ACHN (cell line): ENCODE data around the gene ADPGK.

Experiments
- DNase-seq: peaks from one replicate; pipeline ENCODE4 v3.0.0-alpha.2; 2015
- in situ Hi-C: cut with HindIII; loops from 2 replicates; pipeline ENCODE4 v1.10.0; 2017; ENCODE audit warnings: low sequenced_read_pairs, low pct_ligation_motif_present, low pct_unique_long_range_greater_than_20kb

The ADPGK gene

GRCh38 chr15:72793766-72794660, 10.5 kb upstream of the ADPGK start:
- DNase-seq = no peak
- in situ Hi-C loops = no loop called here

DNA sequence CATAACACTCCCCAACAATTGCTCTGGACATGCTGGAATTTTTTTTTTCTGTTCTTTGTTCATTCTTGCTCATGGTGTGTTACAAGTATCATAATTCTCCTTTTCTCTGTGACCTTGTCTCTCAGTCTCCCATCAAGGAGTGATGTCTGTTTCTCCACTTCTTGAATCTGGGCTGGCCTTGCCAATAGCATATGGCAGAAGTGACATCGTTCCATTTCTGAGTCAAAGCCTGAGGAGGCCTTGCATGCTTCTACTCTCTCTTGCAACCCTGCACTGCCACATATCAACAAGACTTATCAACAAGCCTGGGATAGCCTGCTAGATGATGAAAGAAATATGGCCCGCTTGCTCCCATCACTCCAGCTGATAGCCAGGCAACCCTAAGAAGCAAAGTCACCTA, 8.9 kb upstream of the ADPGK start:
- in situ Hi-C loops = no loop called here

DNA sequence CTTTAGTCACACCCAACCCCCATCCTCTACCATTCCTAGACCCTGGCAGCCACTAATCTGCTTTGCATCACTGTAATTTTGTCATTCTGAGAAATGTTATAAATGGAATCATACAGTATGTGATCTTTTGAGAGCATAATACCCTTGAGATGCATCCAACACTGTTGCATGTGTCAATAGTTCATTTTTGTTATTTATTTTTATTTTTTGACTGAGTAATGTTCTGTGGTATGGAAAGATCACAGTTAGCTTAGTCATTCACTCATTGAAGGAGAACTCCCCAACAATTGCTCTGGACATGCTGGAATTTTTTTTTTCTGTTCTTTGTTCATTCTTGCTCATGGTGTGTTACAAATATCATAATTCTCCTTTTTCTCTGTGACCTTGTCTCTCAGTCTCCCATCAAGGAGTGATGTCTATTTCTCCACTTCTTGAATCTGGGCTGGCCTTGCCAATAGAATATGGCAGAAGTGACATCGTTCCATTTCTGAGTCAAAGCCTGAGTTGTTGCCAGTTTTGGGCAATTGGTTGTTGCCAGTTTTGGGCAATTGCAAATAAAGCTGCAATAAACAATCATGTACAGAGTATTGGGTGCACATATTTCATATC, 6.8 kb upstream of the ADPGK start:
- DNase-seq = no peak
- in situ Hi-C loops = no loop called here

More for the DNA sequence above, 8.9 kb upstream of the ADPGK start:
- no peak for DNase-seq

DNA sequence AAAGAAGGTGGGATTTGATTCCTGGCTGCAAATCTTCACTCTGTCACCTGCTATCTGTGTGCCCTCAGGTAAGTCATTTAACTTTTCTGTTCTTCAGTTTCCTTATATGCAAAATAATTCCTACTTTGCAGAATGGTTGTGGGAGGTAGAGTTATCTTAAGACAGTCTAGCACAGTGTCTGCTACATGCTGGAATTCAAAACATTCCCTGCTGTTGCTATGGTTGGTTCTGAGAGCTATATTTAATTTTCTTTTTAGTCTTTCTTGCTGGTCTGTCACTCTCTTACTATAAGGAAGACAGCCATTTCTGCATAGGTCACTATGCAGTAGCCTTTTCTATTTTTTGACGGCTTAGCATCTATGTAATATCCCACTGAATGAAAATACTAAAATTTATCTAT, 4.0 kb upstream of the ADPGK start:
- DNase-seq = no peak
- in situ Hi-C loops = no loop called here

GRCh38 chr15:72786676-72787345, 3.3 kb upstream of the ADPGK start:
- in situ Hi-C loops = no loop called here

GRCh38 chr15:72786242-72786641, 2.7 kb upstream of the ADPGK start:
- DNase-seq = no peak
- in situ Hi-C loops = no loop called here

More at GRCh38 chr15:72786676-72787345, 3.3 kb upstream of the ADPGK start:
- DNase-seq = no peak

DNA sequence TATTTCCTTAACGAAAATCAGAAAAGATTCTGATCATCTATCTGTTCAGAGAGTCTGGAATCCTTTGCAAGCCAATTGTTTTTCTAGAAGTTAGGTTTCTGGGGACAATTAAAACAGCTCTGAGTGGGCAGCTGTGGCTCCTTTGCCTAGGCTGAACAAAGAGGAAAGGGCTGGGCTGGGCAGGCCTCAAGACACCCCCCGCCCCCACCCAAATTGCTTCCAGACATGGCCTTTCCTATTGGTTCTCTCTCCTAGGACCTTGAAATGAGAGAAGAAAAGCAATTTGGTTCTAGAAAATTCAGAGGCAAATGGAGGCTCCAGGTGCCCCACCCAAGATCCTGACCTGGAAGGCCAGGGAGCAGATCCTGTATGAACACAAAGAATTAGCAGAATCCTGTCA, 2.3 kb upstream of the ADPGK start:
- in situ Hi-C loops = no loop called here
- no peak for DNase-seq

DNA sequence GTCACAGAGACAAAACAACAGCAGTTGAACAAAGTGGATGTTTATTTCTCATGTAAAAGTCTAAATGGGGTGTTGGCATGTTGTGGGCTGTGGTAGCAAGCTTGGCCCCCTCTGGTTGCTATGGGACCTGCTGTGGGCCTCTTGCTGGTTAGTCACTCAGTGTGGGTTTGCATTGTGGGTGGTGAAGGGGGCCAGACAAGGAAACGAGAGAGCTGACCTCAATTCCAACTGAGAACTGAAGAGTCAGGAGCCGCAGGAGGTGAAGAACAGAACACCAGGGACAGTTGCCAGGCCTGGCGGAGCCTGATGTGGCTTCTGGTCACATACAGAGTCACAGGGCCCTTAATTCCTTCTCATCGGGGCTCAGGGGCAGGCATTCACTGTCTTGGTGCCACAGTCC, 1.9 kb upstream of the ADPGK start:
- DNase-seq = no peak
- in situ Hi-C loops = no loop called here

GRCh38 chr15:72784456-72784876, 908 bp upstream of the ADPGK start:
- DNase-seq = no peak
- in situ Hi-C loops = no loop called here

DNA sequence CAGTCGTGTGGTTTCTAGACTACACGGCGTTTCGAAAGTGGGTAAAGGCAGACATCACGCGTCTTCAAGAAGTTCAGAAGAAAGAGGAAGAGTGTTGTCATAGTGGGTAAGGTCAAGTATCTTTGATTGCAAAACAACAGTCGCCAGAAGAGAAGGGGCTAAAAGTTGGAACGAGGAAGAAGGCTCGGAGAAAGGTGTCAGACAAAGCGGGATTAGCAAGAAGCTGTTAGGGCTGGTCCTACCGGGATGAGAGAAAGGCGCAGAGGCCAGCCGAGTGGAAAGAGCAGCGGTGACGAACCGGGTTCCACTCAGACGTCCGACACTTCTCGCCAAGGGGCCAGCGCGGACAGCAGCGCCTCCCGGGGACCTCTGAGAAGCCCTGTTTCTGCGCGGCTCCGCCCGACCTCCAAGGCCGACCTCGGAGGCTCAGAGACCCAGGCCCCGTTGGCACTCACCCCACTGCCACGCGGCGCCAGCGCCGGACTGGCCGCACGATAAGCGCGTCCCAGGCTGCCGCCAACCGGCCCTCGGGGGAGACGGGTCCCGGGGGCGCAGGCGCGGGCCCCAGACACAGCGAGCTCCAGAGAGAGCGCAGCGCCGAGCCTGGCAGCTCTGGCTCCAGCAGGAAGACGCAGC, 436 bp downstream of the ADPGK start:
- DNase-seq = peak; percentile 39
- in situ Hi-C loops = no loop called here

DNA sequence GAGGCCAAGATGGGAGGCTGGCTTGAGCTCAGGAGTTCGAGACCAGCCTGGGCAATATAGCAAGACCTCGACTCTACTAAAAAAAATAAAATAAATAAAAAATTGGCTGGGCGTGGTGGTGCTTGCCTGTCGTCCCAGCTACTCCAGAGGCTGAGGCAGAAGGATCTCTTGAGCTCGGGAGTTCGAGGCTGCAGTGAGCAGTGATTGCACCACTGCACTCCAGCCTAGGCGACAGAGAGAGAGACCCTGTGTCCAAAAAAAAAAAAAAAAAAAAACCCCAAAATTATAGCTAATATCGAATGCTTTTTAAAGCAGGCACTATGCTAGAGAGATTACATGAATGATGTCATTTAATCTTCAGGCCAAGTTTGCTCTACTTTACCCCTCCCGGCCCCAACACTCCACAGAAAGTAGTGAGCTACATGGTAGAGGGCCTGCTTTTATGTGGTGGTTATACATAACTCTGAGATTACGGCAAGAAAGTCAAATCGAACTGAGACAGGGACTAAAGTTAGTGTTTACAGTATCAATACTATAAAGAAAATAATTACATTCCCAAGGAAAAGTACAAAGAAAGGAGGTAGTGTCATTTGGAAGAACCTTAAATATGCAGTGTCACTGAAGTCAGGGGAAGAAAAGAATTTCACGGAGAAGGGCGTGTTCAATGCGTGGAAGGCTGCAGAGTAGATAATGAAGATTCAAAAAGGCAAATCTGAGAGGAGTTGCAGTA, 1.1 kb downstream of the ADPGK start:
- DNase-seq = peak; percentile 14
- in situ Hi-C loops = no loop called here

DNA sequence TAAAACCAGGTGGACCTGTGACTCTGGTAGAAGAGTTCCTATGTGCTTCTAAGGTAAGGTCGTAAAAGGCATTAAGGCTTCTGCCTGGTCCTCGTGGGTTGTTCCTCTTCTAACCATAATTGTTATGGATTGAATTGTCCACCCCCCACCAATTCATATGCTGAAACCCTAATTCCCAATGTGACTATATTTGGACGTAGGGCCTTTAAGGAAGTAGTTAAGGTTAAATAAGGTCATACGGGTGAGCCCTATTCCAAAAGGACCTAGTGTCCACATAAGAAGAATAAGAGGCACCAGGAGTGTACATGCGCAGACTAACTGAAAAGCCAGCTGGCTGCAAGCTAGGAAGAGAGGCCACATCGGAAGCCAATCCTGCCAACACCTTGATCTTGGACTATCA, 1.9 kb downstream of the ADPGK start:
- in situ Hi-C loops = no loop called here

GRCh38 chr15:72778796-72779195, 4.8 kb downstream of the ADPGK start:
- no peak for DNase-seq
- in situ Hi-C loops = no loop called here

More for the DNA sequence above, 1.9 kb downstream of the ADPGK start:
- no peak for DNase-seq

DNA sequence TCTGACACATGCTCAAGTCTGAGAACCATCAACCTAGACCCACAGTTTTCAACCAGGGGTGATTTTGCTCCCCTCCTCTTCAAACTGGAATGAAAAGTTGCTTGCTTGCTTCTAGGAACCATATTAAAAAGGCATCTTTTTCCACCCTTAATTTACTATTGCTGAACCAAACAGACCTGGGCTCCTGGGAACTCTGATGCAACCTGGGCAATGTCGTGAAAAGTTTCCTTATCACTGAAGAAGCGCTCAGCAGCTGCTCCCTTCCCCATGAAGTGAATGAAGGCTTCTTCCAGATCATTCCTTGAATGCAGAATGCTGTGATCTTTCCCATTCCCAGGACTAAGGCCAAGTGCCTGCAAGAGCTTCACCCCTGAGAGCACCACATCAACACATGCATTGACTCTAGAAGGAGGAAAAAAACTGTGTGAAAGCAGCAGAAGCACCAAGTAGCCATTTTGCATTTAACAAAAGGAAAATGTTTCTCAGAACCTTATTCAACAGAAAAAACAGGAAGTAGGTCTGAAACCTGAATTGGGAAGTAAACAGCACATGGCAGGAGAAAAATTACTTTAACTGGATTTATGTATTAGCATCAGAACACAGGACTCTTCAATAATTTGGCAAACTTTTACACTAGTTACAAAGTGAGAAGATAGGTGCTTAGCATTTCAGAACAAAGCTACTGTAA, 8.7 kb downstream of the ADPGK start:
- in situ Hi-C loops = no loop called here
- no peak for DNase-seq

DNA sequence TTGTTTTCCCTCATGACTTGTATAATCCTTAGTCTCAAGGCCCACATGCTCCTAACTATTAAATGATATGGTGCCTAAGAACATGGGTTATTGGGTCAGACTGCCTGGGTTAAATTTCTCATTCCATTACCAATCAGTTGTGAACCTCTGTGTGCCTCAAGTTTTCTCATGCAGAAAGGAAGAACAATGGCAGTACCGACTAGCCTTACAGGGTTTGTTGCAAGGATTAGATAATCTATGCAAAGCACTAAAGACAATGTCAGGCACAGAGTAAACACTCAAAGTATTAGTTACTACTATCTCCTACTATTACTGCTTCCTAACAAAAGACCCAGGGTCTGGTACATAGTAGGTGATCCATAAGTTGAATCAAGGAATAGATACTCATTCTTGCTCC, 12.2 kb downstream of the ADPGK start:
- in situ Hi-C loops = no loop called here
- no peak for DNase-seq

- in situ Hi-C loops = no loop called here
- peak; percentile 12 for DNase-seq
Observed at GRCh38 chr15:72770673-72771328, 12.8 kb downstream of the ADPGK start.

- DNase-seq = no peak
- in situ Hi-C loops = no loop called here
Observed at GRCh38 chr15:72766780-72767179, 16.8 kb downstream of the ADPGK start.
